ENCODE results near the gene KLHL35.
"Not testable (repeated sequence)": the region's sequence is repeated elsewhere in the genome, so short reads cannot be mapped to it uniquely, and the experiment has no call there.

KLHL35 gene

GRCh38 chr11:75420224-75421034 lies 12.6 kb downstream of the KLHL35 start:
- no peak overlapping the region for H2AFZ ChIP-seq (ENCODE audit: low read depth, low read length, severe bottlenecking)
- no peaks in the 10 kb centered on the region for H3K36me3 ChIP-seq (ENCODE audit: low read length)
- H3K79me2 ChIP-seq (ENCODE audit: insufficient read depth, low read length): no peaks in the 10 kb centered on the region
- H3K4me2 ChIP-seq (ENCODE audit: low read depth, low read length, poor library complexity, severe bottlenecking): no peak overlapping the region
- H3K9ac ChIP-seq (ENCODE audit: low read length): no peak overlapping the region
- no peaks in the 10 kb centered on the region for H3K9me3 ChIP-seq (ENCODE audit: insufficient read depth, low read length)
- H3K9me2 ChIP-seq (replicated peaks; ENCODE audit: insufficient read depth, low read length): no peaks in the 10 kb centered on the region
- no peaks in the 10 kb centered on the region for H3F3A ChIP-seq (ENCODE audit: insufficient read depth)
- no peaks in the 10 kb centered on the region for H3K27me3 ChIP-seq (ENCODE audit: low read length)
- no peak overlapping the region for H3K4me3 ChIP-seq (ENCODE audit: insufficient read depth, low read length, poor library complexity, severe bottlenecking)
- TF ChIP-seq EZH2phosphoT487 (conservative IDR thresholded peaks at IDR 0.05; ENCODE audit: low read length): no peak
- TF ChIP-seq, protein P1, sequence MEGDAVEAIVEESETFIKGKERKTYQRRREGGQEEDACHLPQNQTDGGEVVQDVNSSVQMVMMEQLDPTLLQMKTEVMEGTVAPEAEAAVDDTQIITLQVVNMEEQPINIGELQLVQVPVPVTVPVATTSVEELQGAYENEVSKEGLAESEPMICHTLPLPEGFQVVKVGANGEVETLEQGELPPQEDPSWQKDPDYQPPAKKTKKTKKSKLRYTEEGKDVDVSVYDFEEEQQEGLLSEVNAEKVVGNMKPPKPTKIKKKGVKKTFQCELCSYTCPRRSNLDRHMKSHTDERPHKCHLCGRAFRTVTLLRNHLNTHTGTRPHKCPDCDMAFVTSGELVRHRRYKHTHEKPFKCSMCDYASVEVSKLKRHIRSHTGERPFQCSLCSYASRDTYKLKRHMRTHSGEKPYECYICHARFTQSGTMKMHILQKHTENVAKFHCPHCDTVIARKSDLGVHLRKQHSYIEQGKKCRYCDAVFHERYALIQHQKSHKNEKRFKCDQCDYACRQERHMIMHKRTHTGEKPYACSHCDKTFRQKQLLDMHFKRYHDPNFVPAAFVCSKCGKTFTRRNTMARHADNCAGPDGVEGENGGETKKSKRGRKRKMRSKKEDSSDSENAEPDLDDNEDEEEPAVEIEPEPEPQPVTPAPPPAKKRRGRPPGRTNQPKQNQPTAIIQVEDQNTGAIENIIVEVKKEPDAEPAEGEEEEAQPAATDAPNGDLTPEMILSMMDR (IDR thresholded peaks at IDR 0.05; ENCODE audit: insufficient read depth, low read length, poor library complexity, severe bottlenecking): no peak
- no peaks in the 10 kb centered on the region for H4K20me1 ChIP-seq (ENCODE audit: low read depth, low read length)
- H3K27ac ChIP-seq (ENCODE audit: low read depth, low read length): no peak overlapping the region

DNA sequence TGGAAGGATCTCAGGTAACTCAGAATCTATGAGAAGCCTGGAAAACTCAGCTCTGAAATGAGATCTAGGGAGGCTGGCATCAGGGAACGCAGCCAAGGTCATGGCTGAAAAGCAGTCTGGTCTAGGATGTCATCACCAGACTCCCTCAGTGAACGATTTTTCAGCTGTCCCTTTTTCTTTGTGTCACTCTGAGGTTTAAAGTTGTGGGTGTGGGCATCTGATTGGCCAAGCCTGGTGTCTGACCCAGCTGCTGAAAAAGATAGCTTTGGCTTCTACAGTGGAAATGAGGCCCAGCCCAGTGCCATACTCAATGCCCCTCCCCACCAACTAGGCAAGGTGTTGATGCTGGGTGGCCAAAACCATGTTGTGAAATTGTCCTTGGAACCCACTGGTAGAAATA lies 19.1 kb downstream of the KLHL35 start:
- Histone ChIP-seq H3K36me3 (ENCODE audit: low read length) (no peaks in the 10 kb centered on the region), H3K27ac (ENCODE audit: low read depth, low read length) (no peak overlapping the region), H2AFZ (ENCODE audit: low read depth, low read length, severe bottlenecking) (no peak overlapping the region), H3K4me3 (ENCODE audit: insufficient read depth, low read length, poor library complexity, severe bottlenecking) (no peak overlapping the region), H3K4me2 (ENCODE audit: low read depth, low read length, poor library complexity, severe bottlenecking) (no peak overlapping the region), H3K9me2 (replicated peaks; ENCODE audit: insufficient read depth, low read length) (no peaks in the 10 kb centered on the region), H3K9me3 (ENCODE audit: insufficient read depth, low read length) (no peaks in the 10 kb centered on the region), H4K20me1 (ENCODE audit: low read depth, low read length) (no peaks in the 10 kb centered on the region), H3K79me2 (ENCODE audit: insufficient read depth, low read length) (no peaks in the 10 kb centered on the region), H3F3A (ENCODE audit: insufficient read depth) (peaks cover 3% of the 10 kb centered on the region; the same call in 1 of the 2 replicates), H3K9ac (ENCODE audit: low read length) (no peak overlapping the region), H3K27me3 (ENCODE audit: low read length) (no peaks in the 10 kb centered on the region)
- no peak for TF ChIP-seq EZH2phosphoT487 (conservative IDR thresholded peaks at IDR 0.05; ENCODE audit: low read length)

DNA sequence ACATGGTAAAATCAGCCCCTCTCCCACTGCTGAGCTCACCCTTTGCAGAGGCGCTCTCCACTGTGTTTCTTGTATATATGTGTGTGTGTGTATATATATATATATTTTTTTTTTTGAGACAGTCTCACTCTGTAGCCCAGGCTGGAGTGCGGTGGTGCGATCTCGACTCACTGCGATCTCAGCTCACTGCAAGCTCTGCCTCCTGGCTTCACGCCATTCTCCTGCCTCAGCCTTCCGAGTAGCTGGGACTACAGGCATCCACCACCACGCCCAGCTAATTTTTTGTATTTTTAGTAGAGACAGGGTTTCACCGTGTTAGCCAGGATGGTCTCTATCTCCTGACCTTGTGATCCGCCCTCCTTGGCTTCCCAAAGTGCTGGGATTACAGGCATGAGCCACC lies 19.9 kb downstream of the KLHL35 start:
- not testable (repeated sequence) for H3K4me3 ChIP-seq (ENCODE audit: insufficient read depth, low read length, poor library complexity, severe bottlenecking); H4K20me1 ChIP-seq (ENCODE audit: low read depth, low read length); H2AFZ ChIP-seq (ENCODE audit: low read depth, low read length, severe bottlenecking); H3K27ac ChIP-seq (ENCODE audit: low read depth, low read length); H3K36me3 ChIP-seq (ENCODE audit: low read length); H3K4me2 ChIP-seq (ENCODE audit: low read depth, low read length, poor library complexity, severe bottlenecking); H3K9me3 ChIP-seq (ENCODE audit: insufficient read depth, low read length); H3F3A ChIP-seq (ENCODE audit: insufficient read depth); H3K79me2 ChIP-seq (ENCODE audit: insufficient read depth, low read length); H3K9me2 ChIP-seq (replicated peaks; ENCODE audit: insufficient read depth, low read length); H3K27me3 ChIP-seq (ENCODE audit: low read length); H3K9ac ChIP-seq (ENCODE audit: low read length)

DNA sequence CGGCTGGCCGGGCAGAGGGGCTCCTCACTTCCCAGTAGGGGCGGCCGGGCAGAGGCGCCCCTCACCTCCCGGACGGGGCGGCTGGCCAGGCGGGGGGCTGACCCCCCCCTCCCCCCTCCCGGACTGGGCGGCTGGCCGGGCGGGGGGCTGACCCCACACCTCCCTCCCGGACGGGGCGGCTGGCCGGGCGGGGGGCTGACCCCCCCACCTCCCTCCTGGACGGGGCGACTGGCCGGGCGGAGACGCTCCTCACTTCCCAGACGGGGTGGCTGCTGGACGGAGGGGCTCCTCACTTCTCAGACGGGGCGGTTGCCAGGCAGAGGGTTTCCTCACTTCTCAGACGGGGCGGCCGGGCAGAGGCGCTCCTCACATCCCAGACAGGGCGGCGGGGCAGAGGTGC lies 23.0 kb downstream of the KLHL35 start:
- Histone ChIP-seq H3K36me3 (ENCODE audit: low read length) (peaks cover 11% of the 10 kb centered on the region), H4K20me1 (ENCODE audit: low read depth, low read length) (peaks cover 13% of the 10 kb centered on the region; the same call in 1 of the 2 replicates), H3F3A (ENCODE audit: insufficient read depth) (peaks cover 33% of the 10 kb centered on the region)
- not testable (repeated sequence) for H2AFZ ChIP-seq (ENCODE audit: low read depth, low read length, severe bottlenecking); H3K9me2 ChIP-seq (replicated peaks; ENCODE audit: insufficient read depth, low read length); H3K4me3 ChIP-seq (ENCODE audit: insufficient read depth, low read length, poor library complexity, severe bottlenecking); H3K27me3 ChIP-seq (ENCODE audit: low read length); H3K27ac ChIP-seq (ENCODE audit: low read depth, low read length); H3K9ac ChIP-seq (ENCODE audit: low read length); H3K79me2 ChIP-seq (ENCODE audit: insufficient read depth, low read length); H3K4me2 ChIP-seq (ENCODE audit: low read depth, low read length, poor library complexity, severe bottlenecking); H3K9me3 ChIP-seq (ENCODE audit: insufficient read depth, low read length)

DNA sequence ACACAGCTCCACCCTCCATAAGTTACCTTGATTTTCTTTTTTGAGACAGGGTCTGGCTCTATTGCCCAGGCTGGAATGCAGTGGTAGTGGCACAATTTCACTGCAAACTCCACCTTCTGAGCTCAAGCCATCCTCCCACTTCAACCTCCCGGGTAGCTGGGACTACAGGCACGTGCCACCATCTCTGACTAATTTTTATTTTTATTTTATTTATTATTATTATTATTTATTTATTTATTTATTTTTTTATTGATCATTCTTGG lies 24.1 kb downstream of the KLHL35 start:
- Histone ChIP-seq H3F3A (ENCODE audit: insufficient read depth) (peaks cover 37% of the 10 kb centered on the region), H3K27me3 (ENCODE audit: low read length) (no peaks in the 10 kb centered on the region), H3K9me3 (ENCODE audit: insufficient read depth, low read length) (no peaks in the 10 kb centered on the region), H2AFZ (ENCODE audit: low read depth, low read length, severe bottlenecking) (no peak overlapping the region), H3K9ac (ENCODE audit: low read length) (no peak overlapping the region), H3K27ac (ENCODE audit: low read depth, low read length) (no peak overlapping the region), H3K4me3 (ENCODE audit: insufficient read depth, low read length, poor library complexity, severe bottlenecking) (no peak overlapping the region), H3K9me2 (replicated peaks; ENCODE audit: insufficient read depth, low read length) (no peaks in the 10 kb centered on the region), H3K36me3 (ENCODE audit: low read length) (peaks cover 19% of the 10 kb centered on the region), H4K20me1 (ENCODE audit: low read depth, low read length) (peaks cover 20% of the 10 kb centered on the region), H3K4me2 (ENCODE audit: low read depth, low read length, poor library complexity, severe bottlenecking) (no peak overlapping the region), H3K79me2 (ENCODE audit: insufficient read depth, low read length) (peaks cover 4% of the 10 kb centered on the region)
- TF ChIP-seq, protein P1 (IDR thresholded peaks at IDR 0.05; ENCODE audit: insufficient read depth, low read length, poor library complexity, severe bottlenecking): no peak
- TF ChIP-seq EZH2phosphoT487 (conservative IDR thresholded peaks at IDR 0.05; ENCODE audit: low read length): no peak

Measured in SU-DHL-6 (cell line).